HG02571 (cell line): ENCODE data around the gene CADM1.

ENCODE experiments used
- ATAC-seq: cut with Tn5 transposase; IDR thresholded peaks from one replicate; pipeline ENCODE4 v1.9.1; 2021; ENCODE audit warnings: mild to moderate bottlenecking, moderate library complexity; ENCODE audit not compliant: unreplicated experiment

The CADM1 gene

DNA sequence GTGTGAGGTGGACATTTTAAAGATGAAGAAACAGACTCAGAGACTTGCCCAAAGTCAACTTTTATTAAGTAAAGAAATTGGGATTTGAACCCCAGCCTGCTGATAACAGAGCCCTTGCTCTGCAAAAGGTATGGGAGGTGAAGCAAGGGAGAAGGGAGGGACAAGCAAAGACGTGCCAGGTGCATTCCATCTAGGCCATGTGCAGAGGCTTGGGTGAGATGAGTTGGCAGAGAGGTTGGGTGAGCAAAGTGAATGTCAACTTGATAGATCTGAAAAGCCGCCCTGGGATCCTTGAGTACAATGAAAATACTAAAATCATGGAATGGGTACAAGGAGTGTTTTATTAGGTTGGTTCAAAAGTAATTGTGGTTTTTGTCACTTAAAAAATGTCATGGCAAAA lies 341.3 kb downstream of the CADM1 start:
- ATAC-seq, result no peak

DNA sequence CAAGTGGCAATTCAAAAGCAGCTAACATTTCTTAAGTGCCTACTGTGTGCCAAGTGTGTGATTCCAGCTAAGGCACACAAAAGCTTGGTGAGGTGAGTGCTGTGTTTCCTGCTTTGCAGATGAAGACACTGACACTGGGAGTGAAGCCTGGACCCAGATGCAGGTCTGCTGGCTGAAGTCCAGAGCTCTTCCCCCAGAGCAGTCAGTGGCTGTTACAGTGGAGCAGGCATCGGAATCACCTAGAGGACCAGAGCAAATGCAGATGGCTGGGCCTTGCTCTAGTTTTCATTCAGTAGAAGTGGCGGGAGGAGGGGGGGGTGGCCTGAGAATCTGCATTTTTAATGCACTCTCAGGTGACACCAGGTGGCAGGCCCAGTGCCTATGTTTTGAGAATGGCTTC lies 342.3 kb downstream of the CADM1 start:
- no peak for ATAC-seq

DNA sequence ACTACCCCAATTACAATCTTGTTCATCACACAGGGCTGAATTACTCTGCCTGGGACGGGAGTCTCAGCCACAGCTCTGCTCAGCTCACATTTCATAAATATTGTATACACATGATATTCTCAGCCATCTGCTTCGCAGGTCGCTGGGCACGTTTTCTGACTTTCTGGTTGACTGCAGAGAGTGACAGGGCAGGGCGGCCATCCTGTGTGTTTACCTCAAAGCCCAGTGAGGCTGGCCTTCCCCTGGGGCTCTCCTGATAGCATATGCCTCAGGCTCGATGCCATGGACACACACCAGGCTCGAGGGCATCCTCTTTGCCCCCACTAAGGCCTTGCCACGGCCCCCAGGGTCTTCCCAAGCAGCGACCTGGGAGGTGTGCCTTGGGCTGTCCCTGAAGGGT lies 345.0 kb downstream of the CADM1 start:
- no peak for ATAC-seq

DNA sequence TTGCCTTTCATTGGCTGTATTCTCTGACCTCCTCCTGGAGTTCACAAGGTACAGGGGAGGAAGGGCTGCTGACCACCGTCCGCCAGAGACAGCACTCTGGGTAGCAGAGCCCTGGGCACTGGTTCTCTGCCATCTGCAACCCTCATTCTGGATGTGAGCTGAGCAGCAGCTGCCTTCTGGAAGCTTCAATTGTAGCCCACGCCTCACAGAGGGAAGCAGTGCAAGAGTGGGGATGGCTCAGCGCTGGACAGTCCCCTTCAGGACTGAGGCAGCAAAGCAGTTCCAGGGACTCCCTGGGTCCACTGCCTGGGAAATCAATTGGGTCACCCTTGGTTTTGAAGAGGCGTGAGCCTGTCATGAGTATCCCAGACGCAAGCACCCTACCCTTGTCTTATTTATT lies 346.2 kb downstream of the CADM1 start:
- no peak for ATAC-seq

DNA sequence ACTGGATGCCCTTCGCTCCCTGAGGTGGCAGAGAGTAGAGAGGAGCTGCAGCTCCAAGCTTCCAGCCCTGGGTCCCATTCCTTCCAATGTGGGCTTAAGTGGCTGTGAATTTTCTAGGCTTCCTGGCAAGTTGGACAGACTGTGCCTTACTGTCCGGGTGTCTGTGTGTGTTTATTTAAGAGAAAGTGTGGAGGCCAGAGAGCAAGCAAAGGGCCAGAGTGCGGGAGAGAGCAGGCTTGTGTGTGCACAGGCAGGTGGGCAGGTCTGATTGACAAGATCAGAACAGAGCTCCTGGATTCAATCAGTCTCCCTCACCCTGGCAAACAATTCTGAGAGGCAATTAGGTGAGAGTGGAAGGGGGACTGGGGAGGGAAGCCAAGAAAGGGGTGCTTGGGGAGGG lies 347.0 kb downstream of the CADM1 start:
- ATAC-seq, result no peak

DNA sequence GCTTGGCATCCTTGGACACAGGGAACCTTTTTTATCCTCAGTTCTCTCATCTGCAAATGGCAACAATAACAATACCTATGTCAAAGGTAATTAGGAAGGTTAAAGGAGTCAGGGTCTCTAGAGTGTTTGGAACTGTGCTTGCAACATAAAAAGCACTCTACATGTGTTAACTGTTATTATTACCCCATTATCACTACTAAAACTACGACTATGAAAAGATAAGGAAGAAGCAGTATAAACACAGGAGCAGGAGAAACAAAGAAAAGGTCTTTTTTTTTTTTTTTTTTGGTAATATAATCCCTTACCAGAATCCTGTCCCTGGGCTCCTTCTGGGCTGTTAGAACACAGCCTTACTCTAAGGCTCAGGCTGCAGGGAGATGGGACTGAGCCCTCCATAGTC lies 348.2 kb downstream of the CADM1 start:
- no peak for ATAC-seq

DNA sequence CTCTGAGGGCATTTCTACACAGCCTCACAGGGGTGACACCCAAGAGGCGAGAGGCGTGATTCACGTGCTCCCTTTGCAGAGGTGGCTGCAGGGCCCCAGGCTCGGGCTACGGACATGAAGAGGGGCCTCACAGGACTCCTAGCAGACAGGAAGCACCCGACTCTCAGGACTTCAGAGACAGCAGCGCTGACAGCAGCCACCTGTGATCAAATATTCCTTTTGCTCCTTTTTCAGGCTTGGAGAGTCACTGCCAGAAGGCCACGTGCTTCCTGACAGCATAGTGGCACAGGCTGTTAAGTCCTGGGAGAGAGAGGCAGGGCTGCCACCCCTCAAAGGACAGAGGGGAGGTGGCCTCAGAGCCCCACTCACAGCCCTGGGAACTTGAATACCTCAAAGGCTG lies 348.9 kb downstream of the CADM1 start:
- no peak for ATAC-seq

DNA sequence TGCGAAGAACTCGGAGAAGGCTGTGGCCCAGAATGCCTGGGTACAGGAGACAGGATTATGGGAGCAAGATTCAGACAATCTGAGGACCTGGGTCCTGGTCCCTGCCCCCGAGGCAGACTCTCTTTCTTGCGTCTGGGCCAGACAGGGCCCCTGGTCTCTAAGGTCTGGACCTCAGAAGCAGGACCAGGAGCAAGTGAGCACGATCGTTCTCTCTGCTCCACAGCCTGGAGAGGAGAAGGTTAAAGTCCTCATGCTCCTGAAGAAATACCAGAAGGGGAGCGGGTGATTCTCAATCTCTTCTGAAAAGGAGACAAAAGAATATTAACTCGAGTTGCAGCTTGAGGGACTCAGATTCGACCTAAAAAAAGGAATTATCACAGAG lies 349.9 kb downstream of the CADM1 start:
- no peak for ATAC-seq

DNA sequence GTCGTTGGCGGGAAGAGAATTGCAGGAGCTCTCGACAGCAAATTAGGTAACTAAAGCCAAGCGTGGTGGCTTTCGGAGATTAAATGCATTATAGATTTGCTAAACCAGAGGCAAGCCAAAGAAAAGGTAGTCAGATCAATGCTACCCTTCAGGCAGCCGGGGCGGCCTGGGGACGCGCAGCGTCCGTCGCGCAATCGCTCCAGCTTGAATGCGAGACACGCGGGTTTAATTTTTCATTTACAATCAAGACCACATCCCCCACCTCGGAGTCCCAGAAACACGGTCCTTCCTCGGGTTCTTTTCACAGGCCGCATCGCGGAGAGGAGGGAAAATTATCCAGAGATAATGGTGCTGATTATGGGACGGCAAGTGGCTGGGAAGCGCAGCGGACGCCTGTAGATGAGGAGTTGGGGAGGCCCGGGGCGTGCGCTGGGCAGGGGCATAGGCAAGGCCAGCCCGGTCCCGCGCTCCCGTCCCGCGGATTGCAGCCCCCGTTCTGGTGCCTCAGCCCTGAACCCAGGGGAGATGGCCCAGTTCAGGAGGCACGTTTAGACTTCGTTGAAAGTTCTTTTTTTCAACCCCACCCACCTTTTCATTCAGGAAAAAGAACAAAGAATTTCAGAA lies 350.4 kb downstream of the CADM1 start:
- no peak for ATAC-seq

DNA sequence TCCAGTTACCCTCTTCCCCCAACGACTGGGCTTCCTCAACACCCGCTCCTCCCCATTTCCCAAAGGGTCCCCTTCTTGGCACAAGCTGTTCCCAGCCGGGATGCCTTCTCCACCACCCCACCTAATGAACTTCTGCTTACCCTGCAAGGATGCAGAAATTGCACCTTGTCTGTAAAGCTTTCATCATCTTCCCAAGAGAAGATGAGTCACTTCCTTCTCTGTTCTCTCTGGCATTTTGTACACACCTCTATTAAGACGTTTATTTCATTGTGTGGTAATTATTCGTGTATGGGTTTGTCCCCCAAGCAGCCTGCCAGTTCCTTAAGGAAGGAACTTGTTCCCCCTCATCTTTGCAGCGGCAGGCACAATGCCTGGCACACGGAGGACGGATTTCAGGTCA lies 351.1 kb downstream of the CADM1 start:
- ATAC-seq, result no peak

DNA sequence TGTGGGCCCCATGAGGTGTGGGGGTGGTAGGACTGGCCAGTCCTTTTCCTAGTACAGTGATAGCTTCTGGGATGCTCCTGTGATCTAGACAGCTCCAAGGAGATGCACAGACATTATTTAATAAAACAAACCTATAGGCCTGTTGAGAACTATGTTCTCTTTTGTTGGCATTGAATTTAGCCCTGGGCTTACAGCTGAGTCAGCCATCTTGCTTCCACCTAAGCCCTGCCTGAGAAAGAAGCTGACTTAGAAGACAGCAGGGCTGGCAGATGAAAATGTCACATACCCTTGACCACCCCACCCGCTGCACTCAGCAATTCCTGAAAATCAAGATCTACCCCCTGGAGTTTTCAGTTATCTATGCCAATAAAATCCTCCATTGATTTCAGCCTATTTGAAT lies 353.2 kb downstream of the CADM1 start:
- ATAC-seq, result no peak

DNA sequence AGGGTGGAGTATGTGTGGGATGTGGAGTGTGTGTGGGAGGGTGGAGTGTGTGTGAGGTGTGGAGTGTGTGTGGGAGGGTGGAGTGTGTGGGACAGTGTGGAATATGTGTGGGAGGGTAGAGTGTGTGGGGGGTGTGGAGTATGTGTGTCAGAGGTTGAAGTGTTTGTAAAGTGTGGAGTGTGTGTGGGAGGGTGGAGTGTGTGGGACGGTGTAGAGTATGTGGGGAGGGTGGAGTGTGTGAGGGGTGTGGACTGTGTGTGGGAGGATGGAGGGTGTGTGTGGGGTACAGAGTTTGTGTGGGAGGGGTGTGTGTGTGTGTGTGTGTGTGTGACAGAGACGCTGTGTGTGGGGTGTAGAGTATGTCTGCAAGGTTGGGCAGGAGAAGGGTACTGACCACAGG lies 355.5 kb downstream of the CADM1 start:
- no peak for ATAC-seq

DNA sequence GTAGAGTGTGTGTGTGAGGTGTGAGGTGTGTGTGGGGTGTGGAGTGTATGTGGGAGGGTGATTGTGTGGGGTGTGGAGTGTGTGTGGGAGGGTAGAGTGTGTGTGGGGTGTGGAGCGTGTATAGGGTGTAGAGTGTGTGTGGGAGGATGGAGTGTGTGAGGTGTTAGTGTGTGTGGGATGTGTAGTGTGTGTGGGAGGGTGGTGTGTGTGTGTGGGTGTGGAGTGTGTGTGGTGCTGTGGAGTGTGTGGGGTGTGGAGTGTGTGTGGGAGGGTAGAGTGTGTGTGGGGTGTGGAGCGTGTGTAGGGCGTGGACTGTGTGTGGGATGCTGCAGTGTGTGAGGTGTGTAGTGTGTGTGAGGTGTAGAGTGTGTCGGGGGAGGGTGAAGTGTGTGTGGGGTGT lies 356.1 kb downstream of the CADM1 start:
- no peak for ATAC-seq

DNA sequence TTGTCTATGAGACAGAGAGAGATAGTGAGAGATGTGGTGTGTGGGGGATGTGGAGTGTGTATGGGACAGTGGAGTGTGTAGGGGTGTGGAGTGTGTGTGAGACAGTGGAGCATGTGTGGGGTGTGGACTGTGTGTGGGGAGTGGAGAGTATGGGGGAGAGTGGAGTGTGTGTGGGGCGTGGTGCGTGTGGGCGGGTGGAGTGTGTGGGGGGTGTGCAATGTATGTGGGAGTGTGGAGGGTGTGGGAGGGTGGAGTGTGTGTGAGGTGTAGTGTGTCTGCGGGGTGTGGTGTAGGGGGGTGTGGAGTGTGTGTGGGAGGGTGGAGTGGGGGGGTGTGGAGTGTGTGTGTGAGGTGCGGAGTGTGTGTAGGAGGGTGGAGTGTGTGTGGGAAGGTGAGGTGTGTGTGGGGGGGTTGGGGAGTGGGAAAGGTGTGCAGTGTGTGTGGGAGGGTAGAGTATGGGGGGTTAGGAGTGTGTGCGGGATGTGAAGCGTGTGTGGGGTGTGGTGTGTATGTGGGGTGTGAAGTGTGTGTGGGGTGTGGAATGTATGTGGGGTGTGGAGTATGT lies 356.9 kb downstream of the CADM1 start:
- ATAC-seq, result no peak

DNA sequence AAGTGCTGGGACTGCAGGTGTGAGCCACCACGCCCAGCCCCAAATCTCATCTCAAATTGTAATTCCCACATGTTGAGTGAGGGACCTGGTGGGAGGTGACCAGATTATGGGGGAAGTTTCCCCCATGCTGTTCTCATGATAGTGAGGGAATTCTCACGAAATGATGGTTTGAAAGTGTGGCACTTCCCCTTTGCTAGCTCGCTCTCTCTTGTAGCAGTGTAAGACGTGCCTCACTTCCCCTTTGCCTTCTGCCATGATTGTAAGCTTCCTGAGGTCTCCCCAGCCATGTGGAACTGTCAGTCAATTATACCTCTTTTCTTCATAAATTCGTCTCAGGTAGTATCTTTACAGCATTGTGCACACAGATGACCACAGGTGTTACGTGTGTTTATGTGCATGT lies 357.8 kb downstream of the CADM1 start:
- ATAC-seq, result no peak

DNA sequence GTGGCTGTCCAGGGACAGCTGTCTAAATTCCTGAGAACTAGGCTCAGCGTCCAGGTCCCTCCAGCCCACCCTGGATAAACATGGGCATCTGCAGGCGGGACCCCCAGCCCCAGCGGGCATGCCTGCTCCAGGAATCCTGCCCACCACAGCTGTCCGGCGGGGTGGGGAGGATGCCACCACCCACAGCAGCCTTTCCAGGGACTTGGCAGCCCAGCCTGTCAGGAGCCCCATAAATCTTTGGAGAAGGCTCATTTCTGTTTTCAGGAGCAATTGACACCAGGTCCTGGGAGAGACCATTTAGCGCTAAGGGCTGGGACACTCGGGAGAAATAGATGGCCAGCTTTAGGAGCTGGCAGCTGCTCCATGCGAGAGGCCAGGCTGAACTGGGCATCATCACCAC lies 358.9 kb downstream of the CADM1 start:
- no peak for ATAC-seq

DNA sequence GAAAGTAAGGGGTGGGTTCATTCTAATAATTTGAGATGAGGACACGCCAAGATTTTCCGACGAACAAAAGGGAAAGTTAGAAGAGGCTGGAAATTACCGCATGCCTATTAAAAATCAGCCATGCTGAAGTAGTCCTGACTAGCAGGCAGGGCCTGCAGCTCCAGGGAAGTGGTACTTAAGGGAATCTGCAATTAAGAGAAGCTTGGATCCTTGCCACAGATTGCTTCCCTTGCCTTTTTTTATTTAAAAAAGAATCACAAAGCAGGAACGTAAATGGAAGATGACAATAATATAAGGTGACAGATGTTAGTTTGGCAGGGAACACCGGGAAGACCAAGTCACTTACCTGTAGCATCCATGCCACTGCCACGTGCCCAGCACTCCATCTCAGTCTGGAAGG lies 359.3 kb downstream of the CADM1 start:
- ATAC-seq, result no peak

DNA sequence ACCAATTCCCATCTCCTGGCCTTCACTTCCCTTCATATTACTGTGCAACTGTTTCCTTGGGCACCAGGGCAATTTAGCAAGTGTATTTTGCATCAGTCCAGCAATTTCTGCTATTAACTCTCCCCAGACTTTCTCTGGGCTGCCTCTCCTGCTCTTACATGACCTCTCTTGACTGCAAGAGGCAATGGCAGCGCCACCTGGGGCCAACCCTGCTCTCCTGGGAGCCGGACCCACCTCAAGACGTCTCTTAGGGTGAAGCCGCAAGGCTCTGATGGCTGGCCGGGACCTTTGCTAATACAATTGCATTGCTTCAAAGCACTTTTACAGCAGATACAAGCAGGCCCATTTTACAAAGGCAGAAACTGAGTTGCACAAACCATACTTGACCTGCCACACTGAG lies 360.2 kb downstream of the CADM1 start:
- no peak for ATAC-seq

DNA sequence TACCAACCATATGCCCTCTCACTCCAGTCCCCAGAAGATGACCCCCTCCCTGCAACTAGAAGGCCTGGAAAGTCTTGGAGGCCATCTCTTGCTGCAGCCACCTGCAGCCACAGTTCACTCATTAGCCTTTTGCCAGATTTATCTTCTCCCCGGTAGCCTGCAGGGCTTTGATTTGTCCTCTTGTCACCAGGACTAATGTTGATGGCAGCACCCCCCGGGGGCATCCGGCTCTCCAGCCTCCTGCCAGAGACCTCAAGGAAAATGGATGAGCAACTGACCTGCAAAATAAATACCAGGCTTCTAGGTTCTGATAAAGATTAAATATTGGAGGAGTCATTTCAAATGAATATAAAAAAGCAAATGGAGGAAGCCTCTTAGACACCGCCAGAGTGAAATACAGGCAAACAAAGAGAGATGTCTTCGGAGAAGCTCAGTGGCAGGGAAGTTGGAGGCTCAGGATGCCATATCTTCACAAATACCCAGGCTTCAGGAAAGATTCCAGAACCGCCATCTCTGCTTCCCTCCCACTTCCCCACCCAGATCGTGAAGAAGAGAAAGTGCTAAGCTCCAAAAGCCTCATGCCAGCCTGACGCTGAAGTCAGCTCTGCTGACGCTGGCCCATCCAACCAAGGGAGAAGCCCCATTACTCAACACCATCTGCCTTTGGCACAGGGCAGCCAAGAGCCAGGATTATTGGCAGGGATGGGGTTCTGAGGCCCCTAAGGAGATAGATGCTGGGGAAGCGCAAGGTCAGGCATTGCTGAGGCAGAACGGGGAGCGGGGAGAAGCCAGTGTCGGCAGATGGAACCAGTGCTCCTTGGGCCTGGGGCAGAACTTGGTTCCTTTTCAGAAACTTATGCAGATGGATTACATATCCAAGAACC lies 362.7 kb downstream of the CADM1 start:
- ATAC-seq, result no peak

DNA sequence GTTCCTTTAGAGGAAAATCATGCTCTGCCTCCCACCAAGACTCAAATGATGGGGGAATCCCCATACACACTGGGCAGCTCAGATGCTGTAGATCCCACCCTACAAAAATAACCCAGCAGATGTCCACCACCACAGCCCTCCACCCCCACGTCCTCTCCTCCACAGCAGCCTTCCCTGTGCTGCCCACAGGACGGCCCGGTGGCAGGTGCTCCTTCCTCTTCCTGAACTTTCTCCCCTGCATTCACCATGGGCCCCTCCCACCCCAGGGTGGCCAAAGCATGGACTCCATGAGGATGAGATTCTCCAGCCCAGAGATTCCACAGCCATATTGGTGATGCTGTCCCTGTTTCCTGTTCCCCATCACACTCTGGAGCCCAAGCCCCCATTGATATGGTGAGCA lies 368.3 kb downstream of the CADM1 start:
- ATAC-seq, result no peak

DNA sequence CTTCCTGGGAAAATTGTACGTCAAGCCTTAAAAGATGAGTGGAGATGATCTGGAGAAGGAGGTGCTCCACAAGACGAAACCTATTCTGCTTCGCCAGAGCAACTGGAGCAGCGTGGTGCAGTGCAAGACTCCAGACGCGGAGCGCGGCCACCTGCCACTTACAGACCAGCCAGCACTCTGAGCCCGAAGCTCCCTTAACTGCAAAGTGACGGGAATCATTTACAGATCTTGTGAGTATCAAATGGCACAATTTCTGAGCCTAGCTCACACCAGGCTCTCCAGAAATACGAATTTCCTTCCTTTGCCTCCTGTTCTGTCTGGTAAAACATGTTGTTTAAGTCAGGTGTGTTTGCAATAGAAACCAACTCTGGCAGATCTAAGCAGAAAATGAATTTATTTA lies 369.3 kb downstream of the CADM1 start:
- no peak for ATAC-seq

DNA sequence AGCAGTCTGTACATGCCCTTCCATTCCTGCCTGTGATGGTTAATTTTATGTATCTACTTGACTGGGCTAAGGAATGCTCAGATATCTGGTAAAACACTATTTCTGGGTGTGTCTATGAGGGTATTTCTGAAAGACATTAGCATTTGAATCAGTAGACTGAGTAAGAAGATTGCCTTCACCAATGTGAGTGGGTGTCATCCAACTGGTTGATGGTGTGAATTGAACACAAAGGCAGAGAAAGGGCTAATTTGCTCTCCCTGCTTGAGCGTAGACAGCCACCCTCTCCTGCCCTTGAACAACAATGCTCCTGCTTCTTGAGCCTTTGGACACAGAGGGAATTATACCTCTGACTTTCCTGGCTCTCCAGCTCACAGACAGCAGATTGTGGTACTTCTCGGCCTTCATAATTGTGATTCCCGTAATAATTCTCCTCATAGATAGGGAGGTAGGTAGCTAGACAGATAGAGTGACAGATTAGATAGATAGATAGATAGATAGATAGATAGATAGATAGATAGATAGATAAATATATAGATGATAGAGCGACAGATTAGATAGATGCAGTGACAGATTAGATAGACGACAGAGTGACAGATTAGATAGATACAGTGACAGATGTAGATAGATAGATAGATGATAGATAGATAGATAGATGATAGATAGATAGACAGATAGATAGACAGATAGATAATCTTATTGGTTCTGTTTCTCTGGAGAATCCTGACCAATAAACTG lies 370.6 kb downstream of the CADM1 start:
- no peak for ATAC-seq
